GM12878 (cell line): Measurements from ENCODE around the gene ATG12. TPM values are rescaled to one million over a fixed set of nuclear protein-coding genes. Genes with fewer than 3 reads are reported as not detected.

Experiments
- BRCA1 ChIP-seq: IDR thresholded peaks from 2 replicates; pipeline ENCODE4 v1.6.1; 2011; ENCODE audit warnings: low read depth, low read length, improper control_type of control experiment
- MEF2B ChIP-seq: fragments of 450-650 bp; IDR thresholded peaks from 2 replicates; pipeline ENCODE4 v1.6.1; 2018; ENCODE audit warnings: mild to moderate bottlenecking, moderate library complexity; ENCODE audit not compliant: partially characterized antibody, poor library complexity, severe bottlenecking
- PML ChIP-seq: IDR thresholded peaks from 2 replicates; pipeline ENCODE4 v1.6.1; 2012; ENCODE audit warnings: low read length, inconsistent platforms
- RAD51 ChIP-seq: fragments of 450-650 bp; IDR thresholded peaks from 2 replicates; pipeline ENCODE4 v1.6.1; 2016; ENCODE audit warnings: moderate library complexity, mild to moderate bottlenecking, inconsistent platforms
- YY1 ChIP-seq: IDR thresholded peaks from 2 replicates; pipeline ENCODE4 v1.6.1; 2011; ENCODE audit warnings: low read depth, mild to moderate bottlenecking, low read length
- polyA plus RNA-seq, 11 experiments: library from polyadenylated mRNA; depleted of rRNA in 4 of 11; unstranded in 6 of 11; stranded (reverse) in 5 of 11; fragments of >200 nt; fragmentation: Nextera tagmentation in 4 of 11; fragmentation: Illumina TruSeq in 1 of 11; extraction: Ambion mirVana in 4 of 11; extraction: Trizol in 1 of 11; gene quantifications; 1 replicate in 1 of 11; 2 replicates in 10 of 11; pipeline versions ENCODE4 v1.2.1 to v1.2.3, GENCODE V29; 2011 to 2016; ENCODE audit warnings: inconsistent platforms in 2 of 11, missing spikeins in 2 of 11, low read depth in 1 of 11
- total RNA-seq, 4 experiments: library from RNA; depleted of rRNA in 3 of 4; stranded (reverse); fragments of >200 nt in 3 of 4; fragmentation: Illumina TruSeq in 1 of 4; extraction: Trizol in 1 of 4; gene quantifications; 2 replicates each; pipeline versions ENCODE4 v1.2.1 to v1.2.3, GENCODE V29; 2013 to 2021
- TF ChIP-seq, protein P1 (sequence below): fragments of 450-650 bp; IDR thresholded peaks from 2 replicates; pipeline ENCODE4 v1.6.1; 2017; ENCODE audit warnings: mild to moderate bottlenecking, moderate library complexity
- TF ChIP-seq, protein P2 (sequence below): fragments of 450-650 bp; IDR thresholded peaks from 2 replicates; pipeline ENCODE4 v1.6.1; 2017; ENCODE audit warnings: mild to moderate bottlenecking
- TF ChIP-seq, protein P3 (sequence below): fragments of 450-650 bp; formaldehyde crosslinking; IDR thresholded peaks from 2 replicates; pipeline ENCODE4 v1.4.0; 2020; ENCODE audit warnings: mild to moderate bottlenecking, moderate library complexity

ATG12 gene
- total and polyA plus RNA-seq, 10 of the 15 experiments (the other 5 are each of a cell fraction or from before 2014, with no cell fraction given), result 23.2 to 92.0 (median 58.6) TPM

DNA sequence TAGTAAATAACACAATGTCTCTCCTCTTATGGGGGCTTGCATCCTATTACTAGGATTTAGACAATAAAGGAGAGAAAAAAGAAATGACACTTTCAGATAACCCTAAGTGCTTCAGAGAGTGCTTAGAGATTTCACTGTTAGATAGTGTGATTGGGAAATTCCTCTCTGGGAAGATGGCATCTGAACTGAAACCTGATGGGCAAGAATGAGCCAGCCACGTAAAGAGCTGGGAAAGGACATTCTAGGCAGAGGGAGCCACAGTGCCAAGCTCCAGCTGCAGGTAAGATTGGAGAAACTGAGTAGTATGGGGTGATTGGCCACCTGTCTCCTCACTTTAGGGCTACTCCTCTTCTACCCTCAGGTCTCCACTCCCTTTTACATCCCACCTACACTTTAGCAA lies 39.4 kb downstream of the ATG12 start (continued):
- TF ChIP-seq MEF2B (no peak), YY1 (no peak), PML (no peak), BRCA1 (no peak), RAD51 (no peak)
- TF ChIP-seq, protein P1, sequence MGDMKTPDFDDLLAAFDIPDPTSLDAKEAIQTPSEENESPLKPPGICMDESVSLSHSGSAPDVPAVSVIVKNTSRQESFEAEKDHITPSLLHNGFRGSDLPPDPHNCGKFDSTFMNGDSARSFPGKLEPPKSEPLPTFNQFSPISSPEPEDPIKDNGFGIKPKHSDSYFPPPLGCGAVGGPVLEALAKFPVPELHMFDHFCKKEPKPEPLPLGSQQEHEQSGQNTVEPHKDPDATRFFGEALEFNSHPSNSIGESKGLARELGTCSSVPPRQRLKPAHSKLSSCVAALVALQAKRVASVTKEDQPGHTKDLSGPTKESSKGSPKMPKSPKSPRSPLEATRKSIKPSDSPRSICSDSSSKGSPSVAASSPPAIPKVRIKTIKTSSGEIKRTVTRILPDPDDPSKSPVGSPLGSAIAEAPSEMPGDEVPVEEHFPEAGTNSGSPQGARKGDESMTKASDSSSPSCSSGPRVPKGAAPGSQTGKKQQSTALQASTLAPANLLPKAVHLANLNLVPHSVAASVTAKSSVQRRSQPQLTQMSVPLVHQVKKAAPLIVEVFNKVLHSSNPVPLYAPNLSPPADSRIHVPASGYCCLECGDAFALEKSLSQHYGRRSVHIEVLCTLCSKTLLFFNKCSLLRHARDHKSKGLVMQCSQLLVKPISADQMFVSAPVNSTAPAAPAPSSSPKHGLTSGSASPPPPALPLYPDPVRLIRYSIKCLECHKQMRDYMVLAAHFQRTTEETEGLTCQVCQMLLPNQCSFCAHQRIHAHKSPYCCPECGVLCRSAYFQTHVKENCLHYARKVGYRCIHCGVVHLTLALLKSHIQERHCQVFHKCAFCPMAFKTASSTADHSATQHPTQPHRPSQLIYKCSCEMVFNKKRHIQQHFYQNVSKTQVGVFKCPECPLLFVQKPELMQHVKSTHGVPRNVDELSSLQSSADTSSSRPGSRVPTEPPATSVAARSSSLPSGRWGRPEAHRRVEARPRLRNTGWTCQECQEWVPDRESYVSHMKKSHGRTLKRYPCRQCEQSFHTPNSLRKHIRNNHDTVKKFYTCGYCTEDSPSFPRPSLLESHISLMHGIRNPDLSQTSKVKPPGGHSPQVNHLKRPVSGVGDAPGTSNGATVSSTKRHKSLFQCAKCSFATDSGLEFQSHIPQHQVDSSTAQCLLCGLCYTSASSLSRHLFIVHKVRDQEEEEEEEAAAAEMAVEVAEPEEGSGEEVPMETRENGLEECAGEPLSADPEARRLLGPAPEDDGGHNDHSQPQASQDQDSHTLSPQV, result no peak
- TF ChIP-seq, protein P2, sequence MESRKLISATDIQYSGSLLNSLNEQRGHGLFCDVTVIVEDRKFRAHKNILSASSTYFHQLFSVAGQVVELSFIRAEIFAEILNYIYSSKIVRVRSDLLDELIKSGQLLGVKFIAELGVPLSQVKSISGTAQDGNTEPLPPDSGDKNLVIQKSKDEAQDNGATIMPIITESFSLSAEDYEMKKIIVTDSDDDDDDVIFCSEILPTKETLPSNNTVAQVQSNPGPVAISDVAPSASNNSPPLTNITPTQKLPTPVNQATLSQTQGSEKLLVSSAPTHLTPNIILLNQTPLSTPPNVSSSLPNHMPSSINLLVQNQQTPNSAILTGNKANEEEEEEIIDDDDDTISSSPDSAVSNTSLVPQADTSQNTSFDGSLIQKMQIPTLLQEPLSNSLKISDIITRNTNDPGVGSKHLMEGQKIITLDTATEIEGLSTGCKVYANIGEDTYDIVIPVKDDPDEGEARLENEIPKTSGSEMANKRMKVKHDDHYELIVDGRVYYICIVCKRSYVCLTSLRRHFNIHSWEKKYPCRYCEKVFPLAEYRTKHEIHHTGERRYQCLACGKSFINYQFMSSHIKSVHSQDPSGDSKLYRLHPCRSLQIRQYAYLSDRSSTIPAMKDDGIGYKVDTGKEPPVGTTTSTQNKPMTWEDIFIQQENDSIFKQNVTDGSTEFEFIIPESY, result no peak
- TF ChIP-seq, protein P3, sequence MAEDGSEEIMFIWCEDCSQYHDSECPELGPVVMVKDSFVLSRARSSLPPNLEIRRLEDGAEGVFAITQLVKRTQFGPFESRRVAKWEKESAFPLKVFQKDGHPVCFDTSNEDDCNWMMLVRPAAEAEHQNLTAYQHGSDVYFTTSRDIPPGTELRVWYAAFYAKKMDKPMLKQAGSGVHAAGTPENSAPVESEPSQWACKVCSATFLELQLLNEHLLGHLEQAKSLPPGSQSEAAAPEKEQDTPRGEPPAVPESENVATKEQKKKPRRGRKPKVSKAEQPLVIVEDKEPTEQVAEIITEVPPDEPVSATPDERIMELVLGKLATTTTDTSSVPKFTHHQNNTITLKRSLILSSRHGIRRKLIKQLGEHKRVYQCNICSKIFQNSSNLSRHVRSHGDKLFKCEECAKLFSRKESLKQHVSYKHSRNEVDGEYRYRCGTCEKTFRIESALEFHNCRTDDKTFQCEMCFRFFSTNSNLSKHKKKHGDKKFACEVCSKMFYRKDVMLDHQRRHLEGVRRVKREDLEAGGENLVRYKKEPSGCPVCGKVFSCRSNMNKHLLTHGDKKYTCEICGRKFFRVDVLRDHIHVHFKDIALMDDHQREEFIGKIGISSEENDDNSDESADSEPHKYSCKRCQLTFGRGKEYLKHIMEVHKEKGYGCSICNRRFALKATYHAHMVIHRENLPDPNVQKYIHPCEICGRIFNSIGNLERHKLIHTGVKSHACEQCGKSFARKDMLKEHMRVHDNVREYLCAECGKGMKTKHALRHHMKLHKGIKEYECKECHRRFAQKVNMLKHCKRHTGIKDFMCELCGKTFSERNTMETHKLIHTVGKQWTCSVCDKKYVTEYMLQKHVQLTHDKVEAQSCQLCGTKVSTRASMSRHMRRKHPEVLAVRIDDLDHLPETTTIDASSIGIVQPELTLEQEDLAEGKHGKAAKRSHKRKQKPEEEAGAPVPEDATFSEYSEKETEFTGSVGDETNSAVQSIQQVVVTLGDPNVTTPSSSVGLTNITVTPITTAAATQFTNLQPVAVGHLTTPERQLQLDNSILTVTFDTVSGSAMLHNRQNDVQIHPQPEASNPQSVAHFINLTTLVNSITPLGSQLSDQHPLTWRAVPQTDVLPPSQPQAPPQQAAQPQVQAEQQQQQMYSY, result no peak
- TF ChIP-seq, all 136 proteins: peak for 0
